ENCODE measurements around the gene FSHR.

Gene FSHR

DNA sequence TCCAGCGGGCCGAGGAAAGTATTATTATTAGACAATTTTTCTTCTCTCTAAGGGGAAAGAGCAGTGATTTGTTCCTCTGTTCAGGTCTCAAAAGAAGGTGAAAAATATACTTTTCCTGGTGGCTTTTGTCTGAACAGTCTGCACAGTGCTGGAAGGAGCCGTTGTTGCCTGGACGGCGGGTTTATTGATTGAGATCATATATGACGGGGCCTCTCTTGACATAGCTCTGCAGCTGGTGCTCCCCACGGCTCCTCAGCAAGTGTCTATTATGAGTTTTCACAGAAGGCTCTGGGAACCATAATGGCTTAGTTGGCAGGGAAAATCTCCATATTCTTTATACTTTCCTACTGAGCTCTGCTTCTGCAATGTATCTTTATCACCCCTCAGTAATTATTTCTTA is 42.9 kb downstream of the FSHR start:
- DNase-seq (ENCODE audit: low spot score), result peak; percentile 25

DNA sequence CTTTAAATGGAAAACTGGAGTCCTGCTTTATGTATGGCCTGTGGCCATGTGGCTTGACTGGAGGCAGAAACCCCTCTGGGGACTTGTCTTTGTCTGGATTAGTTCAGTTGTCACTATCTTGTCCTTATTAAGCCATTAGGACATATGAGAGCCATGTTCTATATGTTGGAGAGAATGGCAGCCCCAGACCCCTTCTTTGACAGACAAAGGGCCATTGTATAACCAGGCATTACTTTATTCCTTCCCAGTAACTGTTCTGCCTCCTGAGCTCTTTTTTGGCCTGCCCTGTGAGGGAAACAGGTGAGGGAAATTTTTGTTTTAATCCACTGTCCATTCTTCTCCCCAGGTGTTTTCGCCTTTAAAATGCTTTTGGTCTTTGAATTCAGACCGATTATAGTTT is 43.3 kb downstream of the FSHR start:
- DNase-seq (ENCODE audit: low spot score), result peak; percentile 35

DNA sequence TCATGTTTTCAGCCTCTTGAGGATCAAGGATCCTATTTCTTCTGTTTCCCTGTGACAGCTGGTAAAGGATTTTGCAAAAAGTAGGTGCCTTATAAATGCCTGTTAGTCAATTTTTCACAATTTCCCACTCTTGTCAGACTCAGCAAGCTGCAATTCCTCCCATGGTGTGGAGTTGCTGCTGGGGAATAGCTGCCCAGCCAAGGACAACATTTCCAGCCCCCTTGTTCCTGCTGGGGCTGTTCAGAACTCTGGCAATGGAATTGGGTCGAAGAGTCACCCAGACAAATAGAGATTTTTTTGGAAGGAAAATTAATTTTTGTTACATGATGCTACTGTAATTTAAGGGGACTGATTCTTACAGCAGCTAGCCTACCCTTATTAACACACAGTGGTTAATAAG is 43.7 kb downstream of the FSHR start:
- DNase-seq (ENCODE audit: low spot score), result peak; percentile 44

DNA sequence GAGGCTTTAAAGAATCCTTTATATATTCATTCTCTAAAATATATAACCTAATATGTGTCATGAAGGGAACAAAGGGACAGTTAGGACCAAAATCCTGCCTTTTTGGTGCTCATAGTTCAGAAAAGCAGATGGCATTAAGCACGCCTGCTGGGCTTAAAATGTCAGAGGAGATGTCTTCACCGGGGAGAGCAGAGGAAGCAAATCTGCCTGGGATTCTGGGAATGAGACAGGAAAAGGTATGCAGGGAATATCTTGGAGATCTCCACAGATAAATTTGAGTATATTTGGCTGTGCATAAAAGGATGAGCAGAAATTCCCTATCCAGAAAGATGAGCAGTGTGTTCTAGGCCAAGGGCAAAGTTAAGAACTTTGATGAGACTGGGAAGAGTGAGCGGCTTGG is 45.5 kb downstream of the FSHR start:
- peak; percentile 89 for DNase-seq (ENCODE audit: low spot score)

DNA sequence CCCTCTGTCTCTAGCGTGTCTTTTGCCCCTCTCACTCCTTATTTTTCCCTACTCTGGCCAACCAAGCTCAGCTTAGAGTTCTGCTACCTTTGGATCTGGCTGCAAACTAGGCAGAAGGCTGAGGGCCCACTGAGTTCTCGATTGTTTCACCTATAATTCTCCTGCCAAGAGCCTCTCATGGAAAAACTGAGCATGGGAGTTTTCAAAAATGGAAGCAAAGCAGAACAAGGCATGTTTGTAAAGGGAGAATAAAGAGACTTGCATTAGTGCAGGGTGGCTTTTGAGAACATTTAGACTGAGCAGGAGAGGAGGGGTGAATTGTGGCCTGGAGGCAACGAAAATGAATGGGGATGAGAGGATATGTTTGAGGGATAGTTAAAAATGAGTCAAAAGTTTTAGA is 45.9 kb downstream of the FSHR start:
- DNase-seq (ENCODE audit: low spot score), result peak; percentile 59

DNA sequence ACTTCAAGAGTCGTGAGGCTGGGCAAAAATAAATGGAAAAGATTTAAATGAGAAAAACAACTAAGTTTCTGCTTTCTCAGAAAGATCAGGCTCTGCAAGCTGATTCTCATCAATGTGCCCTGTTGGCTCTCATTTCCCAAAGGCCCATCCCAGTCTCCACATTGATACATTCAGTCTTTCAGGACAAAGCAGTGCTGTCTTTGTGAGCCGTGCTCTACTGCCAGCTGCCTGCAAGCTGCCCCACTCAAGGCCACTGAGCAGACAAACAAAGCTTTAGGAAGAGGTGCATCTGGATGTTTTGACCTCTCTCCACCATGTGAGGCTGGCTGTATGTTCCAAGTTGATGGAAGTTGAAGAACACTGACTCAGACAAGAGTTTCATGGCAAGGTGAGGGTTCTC is 48.8 kb downstream of the FSHR start:
- no peak for DNase-seq (ENCODE audit: low spot score)

DNA sequence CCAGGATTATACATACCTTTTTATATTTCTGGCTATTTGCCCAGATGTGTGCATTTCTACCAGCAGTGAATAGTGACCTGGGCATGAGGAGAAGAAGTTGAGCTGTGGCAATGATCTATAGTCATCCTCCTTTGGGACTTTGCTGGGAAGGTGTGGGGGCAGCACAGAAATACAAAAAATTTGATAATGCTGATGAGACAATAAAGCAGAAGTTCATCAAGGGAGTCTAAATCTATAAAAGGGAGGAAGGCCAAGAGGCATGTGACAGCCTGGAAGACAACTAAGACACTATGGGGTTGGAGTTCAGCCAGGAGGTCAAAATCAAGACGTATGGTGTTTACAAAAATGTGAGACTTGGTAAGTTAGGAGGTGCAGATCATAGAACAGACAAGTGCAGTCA is 52.2 kb downstream of the FSHR start:
- no peak for DNase-seq (ENCODE audit: low spot score)

DNA sequence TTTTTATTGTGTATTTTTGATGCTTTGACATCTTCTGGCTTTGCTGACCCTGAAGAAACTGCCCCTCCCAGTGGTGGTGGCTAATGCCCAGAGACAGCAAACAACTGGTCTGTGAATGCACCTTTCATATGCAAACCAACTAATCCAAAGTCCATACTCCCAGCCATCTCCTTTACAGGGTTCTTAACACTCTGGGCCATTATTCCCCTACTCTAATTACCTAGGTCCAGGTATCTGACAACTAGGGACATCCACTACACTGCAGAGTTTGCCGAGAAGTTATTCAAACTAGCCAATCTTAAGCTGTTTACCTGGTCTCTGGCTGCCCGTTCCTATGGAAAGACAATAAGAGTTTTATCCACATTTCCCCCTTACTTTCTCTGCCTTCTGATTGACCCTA is 73.6 kb downstream of the FSHR start:
- DNase-seq (ENCODE audit: low spot score), result no peak

DNA sequence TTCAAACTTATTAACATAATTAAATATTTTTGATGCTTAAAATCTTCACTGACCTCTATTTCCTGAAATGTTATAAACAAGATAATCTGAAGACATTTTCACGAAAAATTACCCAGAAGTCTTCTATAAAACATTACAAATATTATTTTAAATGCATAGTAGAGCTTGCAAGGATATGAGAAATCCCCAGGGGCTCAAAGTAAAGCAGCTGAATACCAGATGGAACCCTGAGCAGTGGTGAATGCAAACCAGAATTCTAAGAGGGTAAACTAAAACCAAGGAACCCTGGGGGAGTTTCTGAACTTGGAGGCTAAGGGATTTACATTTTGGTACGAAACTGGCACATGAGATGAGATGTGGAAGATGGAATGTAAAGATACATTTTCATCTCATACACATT is 83.6 kb downstream of the FSHR start:
- DNase-seq (ENCODE audit: low spot score), result no peak

DNA sequence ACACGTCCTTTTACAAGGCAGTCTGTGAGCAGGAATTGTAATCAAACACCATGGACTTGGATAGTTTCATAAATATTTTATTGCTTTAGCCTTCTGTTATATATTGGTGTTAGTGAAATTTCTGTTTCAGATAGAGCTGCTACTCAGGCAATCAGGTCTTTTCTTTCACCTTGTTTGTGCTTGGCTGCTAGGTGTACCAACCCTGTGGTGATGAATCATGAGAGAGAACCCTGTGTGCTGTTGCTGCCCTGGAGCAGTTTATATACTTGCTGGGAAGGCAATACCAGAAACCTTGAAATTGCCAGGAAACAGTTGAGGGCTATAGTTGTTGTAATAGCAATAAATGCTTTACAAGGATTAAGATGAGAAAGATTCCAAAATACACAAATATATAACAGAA is 84.5 kb downstream of the FSHR start:
- no peak for DNase-seq (ENCODE audit: low spot score)

DNA sequence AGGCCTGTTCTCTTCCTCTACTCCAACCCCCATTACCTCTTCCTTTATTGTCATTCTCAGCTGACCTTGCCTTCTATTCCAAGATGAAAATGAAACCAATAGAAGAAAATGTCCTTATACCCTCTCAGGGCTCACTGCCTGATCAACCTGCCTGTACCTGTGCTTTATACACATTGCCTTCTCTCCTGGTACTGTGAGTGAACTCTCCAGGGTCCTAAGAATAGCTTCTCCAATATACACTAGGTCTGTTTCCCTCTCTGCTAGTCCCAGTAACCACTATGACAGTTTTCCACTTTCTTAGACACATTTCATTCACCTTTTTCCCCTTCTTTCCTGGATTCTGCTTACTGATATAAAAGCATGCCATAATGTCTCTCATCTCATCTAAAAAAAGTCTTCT is 85.7 kb downstream of the FSHR start:
- no peak for DNase-seq (ENCODE audit: low spot score)

DNA sequence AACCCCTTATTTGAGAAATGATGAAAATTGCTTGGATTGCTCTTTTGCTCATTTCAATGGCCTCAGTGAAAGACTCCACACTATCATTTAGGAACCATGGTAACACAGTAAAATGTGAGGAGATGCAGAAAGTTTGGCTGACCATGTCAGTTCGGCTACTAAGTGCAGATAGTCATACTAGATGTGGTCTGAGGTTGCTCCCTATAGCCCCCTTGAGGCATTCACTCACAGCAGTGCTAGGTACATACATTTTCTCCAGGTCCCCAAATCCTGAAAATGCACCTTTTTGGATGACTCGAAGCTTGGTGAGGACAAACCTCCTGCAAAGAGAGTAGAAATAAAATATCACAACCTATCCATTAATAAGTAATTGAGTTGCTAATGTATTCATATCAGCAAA is 86.3 kb downstream of the FSHR start:
- DNase-seq (ENCODE audit: low spot score), result no peak

DNA sequence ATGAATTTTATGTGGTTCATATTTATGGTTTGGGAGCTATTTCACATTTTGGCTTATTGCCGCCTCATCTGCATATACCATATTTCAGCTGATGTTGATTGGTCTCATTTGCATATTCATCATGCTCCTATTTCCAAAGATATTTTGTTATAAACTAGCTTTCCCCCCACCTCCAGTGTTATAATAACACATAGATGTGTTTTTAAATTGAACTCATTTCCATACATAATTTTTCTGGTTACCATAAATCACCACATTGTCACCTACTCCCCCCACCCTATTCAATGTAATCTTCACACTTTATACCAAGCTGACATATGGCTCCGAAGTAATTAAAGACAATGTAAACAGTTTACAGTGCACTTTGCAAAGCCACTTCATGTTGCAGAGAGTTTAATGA is 101.2 kb downstream of the FSHR start:
- DNase-seq (ENCODE audit: low spot score), result no peak

DNA sequence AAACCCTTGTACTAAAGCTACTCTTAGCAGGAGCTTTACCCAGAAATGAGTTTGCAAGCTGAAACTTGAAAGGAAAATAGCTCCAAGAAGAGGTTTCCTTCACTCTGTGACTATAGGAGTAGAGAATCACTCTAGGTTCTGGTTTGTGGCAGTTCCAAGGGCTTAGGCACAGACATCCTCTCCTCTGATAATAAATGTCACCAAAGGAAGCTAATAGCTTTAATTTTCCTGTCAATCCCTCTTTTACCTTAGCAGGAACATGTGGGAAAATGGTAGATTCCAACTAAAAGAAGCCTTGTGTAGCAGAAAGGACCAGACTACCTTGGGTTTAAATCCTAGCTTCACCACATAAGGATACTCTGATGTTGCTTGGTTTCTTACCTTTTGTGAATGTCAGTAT is 104.0 kb downstream of the FSHR start:
- DNase-seq (ENCODE audit: low spot score), result no peak

DNA sequence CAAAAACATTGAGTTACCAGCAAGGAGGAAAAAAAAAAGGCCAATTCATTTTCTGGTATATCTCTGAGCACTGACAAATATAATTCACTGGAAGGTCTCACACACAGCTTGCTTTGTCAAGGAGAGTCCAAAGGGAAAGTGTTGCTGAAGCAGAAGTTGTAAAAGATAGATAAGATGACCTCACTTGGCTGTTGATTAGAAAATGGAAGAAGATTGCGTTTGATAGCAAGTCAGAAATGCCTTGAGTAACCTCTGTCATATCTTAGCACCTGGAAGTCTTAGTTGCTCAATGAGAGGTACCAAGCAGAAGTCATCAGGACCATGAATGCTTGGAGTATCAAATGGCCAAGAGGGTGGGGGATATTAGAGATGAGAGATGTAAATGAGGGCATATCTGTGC is 105.2 kb downstream of the FSHR start:
- no peak for DNase-seq (ENCODE audit: low spot score)

DNA sequence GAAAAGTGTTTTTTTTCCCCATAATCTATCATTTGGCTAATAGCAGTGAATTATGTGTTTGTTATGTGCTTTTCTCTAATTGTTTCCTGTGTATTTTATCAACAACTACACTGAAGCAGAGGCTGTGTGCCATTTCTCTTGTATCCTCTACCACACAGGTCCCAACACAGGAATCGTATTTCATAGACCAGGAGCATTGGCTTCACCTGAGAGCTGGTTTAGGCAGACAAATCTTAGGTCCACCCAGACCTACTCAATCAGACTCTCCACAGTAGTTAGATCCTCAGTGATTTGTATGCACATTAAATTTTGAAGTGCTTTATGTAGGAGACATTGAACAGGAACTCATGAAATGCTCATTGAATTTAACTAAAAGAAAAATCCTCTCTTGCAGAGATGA is 109.2 kb downstream of the FSHR start:
- DNase-seq (ENCODE audit: low spot score), result no peak

DNA sequence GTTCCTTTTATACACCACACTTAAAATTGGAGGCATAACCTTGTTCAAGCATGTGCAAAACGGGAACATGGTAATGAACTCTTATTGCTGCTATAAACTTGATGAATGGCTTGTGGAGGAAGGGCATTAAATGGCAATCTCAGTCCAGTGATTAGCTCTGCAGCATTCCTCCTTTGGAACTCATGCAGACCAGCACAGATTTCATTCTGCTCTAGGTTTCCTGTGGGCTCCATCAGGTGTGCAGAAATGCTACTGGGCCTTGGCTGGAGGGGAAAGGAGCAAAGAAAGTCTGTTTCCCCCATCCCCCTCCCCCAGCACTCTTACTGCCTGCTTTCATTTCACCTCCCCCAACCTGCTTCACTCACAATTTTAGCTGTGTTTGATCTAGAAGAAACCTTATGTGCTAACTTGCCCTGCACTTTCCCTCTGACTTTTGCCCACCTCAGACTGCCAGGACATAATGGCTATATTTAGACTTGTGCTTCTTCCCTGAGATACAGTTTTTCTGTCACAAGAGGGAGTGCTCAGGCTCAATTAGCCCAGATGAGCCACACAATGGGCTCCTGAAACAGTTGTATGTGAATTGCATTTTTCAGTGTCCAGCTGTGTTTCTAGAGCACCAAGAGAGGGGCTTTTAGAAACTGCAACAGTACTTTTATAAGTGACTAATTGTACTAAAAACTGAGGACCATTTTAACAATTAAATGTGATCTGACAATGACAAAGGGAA is 109.8 kb downstream of the FSHR start:
- peak; percentile 9 for DNase-seq (ENCODE audit: low spot score)

DNA sequence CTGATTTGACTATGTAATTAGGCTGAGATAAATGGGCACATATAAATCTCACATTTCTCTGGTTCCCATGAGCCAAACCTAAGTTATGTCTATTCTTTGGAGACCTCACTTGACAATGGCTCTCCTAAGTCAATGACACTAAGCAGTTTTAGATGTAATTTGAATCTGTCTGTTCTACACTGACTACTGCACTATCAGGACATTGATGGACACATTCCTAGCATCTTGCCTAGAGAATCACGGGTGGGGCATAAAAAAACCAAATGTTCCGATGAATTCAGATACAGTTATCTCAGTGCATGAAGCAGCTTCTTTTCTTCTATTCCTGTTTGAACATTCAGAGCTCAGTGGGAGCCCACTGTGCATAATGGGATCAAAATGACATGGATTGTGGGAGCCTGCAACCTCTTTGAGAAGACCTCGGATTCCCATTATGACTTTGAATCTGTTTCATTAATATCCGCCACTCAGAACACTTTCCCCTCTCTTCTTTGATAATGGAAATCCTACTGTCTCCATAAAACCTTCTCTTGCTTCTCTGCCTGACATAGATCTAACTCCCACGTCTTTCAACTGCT is 110.8 kb downstream of the FSHR start:
- DNase-seq (ENCODE audit: low spot score), result no peak

DNA sequence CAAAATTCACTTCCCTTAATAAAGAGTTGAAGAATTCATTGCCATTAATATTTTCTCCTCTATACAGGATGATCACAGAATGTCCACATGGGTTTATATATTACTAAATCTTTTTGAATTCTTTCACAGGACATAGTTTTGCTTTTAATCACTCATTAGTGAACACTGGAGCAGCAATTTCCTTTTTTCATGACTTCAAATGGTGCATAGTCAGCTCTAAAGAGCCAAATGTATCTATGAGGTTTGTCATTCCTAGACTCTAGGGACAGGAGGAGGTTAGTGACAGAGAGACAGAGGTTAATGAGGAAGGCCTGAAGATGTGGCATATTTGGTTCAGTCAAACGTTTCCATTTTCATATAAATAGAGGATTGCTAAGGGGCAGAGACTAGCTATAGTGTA is 111.8 kb downstream of the FSHR start:
- no peak for DNase-seq (ENCODE audit: low spot score)

DNA sequence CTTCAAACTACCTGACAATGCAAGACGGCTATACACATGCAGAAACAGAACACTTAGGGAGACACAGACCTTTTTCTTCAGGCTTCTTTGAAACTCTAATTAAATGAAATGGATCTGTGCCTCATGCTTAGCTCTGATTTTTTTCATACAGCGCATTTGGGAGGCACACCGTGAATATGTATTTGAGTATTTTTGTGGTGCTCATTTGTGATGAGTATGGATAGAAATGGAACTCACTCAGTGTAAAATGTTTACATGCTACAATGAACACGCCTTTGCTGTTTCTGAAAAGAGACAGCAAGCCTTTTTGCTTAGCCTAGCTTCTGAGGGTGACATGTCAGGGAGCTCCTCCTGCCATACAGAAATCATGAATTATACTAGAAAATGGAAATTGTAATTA is 113.3 kb downstream of the FSHR start:
- no peak for DNase-seq (ENCODE audit: low spot score)

DNA sequence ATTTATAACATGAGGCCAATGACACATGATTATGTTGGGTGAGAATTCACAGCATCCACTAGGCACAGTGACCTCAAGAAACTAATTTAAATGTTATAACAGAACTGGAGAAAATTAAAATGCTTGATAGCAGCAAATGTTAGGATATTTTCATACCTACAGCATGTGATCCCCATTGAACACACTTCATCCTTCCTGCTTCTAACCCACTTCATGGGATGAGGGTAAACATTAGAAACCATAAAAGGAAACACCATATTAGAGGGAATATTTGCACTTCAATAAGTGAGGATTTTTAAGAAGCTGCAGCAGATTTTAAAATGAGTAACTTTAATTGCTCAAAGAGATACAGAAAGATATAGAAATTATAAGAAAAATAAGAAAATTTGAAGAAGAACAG is 117.1 kb downstream of the FSHR start:
- DNase-seq (ENCODE audit: low spot score), result no peak

DNA sequence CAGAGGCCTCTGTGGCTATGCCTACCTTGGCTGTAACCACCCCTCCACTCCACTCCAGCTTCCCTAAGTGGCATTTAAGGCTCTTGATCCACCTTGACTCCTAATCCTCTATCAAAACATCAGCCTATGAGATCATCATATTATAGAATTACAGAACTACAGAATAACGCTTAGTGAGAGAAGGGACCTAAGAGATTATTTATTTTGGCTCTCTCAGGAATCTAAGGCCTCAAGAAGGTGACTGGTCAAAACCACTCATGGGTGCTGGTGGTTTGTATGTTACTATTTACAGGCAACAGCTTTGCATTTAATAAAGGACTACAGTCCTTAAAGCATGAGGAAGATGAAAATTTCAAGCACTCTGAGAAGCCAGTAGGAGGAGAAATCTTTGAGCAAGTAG is 118.8 kb downstream of the FSHR start:
- no peak for DNase-seq (ENCODE audit: low spot score)

DNA sequence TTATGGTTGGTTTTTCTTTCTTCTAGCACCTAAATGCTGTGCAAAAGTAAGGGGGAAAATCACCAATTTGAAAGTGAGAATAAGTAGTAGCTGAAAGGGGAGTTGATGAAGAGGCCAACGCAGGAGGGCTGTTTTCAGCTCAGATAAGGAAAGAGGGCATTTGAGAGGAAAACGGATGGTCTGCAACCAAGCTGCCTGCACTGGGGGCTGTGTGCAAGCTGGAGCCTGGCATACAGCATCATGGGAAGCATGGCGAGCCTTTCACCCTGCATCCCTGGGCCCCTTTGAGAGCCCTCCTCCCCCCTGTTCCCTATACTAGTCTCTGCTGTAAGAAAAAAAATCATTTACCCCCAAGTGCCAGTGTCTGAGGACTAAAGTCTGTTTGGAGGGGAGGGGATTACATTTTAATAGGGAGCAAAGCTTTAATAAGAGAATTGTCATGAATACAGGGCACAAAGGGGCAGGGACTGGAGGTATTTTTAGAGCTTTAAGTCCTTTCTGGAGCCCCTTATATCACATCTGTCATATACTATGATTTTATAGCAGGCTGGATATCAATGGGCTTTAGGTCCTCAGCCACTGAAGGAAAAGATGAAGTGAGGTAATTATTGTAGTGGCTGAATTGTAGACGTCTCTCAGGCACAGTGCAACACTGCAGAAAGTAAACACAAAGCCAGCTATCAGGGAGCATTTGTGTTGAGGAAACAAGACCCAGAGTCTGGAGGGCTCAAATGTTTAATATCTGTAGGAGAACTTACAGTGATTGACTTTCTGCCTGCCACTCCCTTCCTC is 120.7 kb downstream of the FSHR start:
- DNase-seq (ENCODE audit: low spot score), result no peak

DNA sequence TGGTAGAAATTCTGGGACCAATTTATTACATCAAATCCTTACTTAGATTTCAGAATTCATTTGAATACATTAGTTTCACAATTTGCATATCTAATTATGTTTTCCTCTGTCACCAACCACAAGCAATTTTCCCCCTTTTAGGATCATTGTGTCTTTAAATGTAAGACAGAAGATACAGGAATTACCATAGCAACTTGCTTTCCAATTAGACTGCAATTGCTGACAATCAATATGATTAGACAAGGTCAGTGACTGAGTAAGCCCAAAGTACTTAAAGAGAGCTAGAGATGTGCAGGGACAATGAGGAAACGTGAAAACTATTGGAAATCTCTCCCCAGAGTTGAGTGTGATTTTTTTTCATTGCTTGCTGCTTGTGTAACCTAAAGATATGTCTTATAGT is 121.4 kb downstream of the FSHR start:
- no peak for DNase-seq (ENCODE audit: low spot score)
